ENCODE results near the gene DPP6.

DPP6 gene

DNA sequence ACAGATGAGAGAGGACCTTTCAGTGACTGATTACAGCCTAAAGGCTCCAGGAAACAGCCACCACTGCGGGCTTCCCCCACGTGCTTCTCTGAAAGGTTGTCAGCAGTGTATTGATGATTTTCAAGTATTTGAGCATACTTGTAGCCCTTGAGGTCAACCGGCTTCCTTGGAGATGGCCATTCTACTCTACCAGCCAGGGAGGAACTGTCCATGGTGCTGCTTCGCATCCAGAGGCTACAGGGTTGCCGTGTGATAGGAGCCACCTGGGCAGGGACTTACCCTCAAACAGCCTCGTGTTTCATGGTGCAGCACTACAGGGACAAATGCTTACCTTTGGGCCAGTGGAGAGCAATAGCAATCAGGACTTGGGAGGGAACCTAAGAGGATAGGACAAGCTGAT is 179.5 kb downstream of the DPP6 start:
- DNase-seq (ENCODE audit: low read depth in 2 of 2) = no peak

GRCh38 chr7:154232700-154233099 is 180.5 kb downstream of the DPP6 start:
- DNase-seq (ENCODE audit: low read depth in 2 of 2) = no peak

- DNase-seq (ENCODE audit: low read depth in 2 of 2) = no peak
Observed at GRCh38 chr7:154241988-154242387, 189.8 kb downstream of the DPP6 start.

DNA sequence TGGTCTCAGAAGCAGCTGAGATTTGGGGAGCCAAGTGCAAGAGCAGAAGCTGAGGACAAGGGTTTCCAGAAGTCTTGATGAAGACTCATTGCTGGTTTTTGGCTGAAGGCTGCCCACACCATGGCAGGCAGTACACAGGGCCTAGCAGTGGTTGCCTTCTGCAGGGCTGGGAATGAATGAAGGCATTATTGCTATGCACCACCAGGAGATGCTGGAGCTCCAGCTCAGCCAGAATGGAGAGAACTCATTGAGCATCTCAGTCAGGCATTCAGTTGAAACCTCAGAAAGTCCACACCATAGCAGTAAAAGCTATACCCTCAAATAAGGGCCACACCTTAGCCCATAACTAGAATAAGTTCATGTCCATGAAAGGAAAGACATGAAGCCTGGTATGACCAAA is 190.5 kb downstream of the DPP6 start:
- no peak for DNase-seq (ENCODE audit: low read depth in 2 of 2)

DNA sequence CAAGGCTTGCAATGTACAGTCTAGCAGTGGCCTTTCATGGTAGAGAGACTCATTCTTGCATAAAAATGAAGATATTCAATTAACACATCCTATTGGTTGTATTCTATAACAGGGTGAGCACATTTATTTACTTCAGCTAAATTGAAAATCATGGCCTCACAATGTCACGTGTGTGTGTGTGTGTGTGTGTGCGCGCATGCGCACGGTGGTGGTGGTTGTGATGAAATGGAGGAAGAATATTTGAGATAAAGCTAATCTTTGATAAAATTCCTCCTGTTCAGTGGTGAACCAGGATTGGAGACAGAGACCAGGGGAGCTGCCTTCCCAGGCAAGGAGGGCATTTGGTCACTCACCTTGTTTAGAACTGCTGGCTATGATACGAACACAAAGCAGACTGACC is 199.8 kb downstream of the DPP6 start:
- no peak for DNase-seq (ENCODE audit: low read depth in 2 of 2)

DNA sequence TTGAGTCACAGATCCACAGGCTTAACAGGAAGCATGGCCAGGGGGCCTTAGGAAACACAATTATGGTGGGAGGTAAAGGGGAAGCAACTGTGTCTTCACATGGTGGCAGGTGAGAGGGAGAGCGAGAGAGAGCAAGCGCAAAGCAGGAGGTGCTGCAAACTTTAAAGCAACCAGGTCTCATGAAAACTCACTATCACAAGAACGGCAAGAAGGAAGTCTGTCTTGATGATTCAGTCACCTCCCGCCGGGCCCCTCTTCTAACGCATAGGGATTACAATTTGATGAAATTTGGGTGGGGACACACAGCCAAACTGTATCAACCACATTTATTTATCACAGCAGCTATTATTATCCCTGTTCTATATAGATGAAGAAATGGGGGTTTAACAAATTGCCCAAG is 201.6 kb downstream of the DPP6 start:
- DNase-seq (ENCODE audit: low read depth in 2 of 2) = no peak

GRCh38 chr7:154255324-154255723 is 203.1 kb downstream of the DPP6 start:
- DNase-seq (ENCODE audit: low read depth in 2 of 2) = no peak

DNA sequence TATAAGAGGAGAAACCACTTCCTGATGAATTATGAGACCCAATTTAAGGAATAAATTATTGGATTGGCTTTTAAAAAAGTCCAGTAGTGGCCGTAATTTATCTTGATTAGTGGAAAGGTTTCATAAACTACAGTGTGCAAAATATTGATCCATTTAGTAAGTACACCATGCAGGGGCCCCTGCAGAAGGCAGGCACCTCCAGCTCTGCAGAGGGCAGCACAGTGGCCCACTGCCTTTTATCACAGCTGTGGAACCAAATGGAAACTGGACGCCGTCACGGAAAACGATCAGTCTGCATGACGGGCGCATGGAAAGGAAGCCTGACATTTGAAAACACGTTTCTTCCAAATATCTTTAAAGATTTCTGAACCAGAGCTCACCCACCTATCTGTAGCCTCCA is 204.0 kb downstream of the DPP6 start:
- no peak for DNase-seq (ENCODE audit: low read depth in 2 of 2)

DNA sequence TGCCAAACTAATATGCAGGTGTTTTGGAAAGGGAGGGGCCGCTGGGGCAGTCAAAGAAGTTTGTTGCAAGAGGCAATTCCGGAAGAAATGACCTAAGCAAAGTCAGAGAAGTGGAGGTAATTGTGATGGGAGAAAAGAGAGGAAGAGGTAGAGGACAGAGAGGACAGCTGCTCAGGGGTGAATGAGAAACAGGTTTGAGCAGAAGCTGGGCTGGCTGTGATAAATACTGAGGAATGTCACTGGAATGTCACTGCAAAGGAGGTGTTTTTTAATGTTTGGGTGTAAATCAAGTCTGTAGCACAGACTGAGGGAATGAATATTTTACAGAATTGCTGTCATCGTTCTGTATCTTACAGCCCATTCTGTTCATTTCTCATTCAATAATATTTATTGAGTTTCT is 207.2 kb downstream of the DPP6 start:
- DNase-seq (ENCODE audit: low read depth in 2 of 2) = no peak

GRCh38 chr7:154287356-154287755 is 235.2 kb downstream of the DPP6 start:
- no peak for DNase-seq (ENCODE audit: low read depth in 2 of 2)

GRCh38 chr7:154289119-154289518 is 236.9 kb downstream of the DPP6 start:
- DNase-seq (ENCODE audit: low read depth in 2 of 2) = no peak

DNA sequence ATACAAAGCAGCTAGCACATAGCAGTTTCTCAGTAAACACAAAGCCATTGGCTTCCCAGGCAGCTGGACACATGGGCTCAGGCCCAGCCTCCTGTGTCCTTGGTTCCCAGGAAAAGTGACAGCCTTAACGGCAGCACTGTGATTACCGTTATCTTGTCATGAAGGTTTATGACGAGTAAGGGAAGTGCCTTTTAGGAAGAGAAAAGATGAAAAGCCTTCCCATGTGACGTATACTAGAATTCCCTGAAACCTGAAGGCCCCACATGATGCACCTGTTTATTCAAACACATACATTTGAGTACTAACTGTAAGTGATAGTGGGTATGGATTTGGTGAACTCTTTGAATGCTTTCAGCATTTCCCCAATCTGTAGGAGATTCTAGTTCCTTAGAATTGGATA is 244.2 kb downstream of the DPP6 start:
- no peak for DNase-seq (ENCODE audit: low read depth in 2 of 2)

- no peak for DNase-seq (ENCODE audit: low read depth in 2 of 2)
Observed at GRCh38 chr7:154299736-154300135, 247.5 kb downstream of the DPP6 start.

GRCh38 chr7:154302380-154302779 is 250.2 kb downstream of the DPP6 start:
- DNase-seq (ENCODE audit: low read depth in 2 of 2) = no peak

- DNase-seq (ENCODE audit: low read depth in 2 of 2) = no peak
Observed at GRCh38 chr7:154304231-154304630, 252.0 kb downstream of the DPP6 start.

GRCh38 chr7:154304740-154305700 is 252.8 kb downstream of the DPP6 start:
- no peak for DNase-seq (ENCODE audit: low read depth in 2 of 2)

DNA sequence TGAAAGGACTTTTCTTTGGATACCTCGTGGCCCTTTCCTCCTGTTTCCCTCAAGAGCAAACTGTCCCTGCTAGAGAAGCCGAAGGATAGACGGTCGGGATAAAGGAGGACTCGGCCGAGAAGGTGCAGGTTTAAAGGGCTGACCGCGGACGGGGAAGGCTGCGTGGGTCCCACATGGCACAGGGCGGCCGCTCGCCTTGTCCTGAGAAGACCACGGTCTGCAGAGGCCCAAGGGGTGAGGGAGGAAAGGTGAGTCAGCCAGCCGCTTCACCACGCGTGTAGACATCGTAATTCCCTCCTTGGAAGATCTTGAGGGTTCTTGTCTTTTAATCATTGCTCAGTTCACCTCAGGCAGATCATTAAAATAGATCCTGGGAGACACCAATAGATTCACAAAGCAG is 253.8 kb downstream of the DPP6 start:
- no peak for DNase-seq (ENCODE audit: low read depth in 2 of 2)

DNA sequence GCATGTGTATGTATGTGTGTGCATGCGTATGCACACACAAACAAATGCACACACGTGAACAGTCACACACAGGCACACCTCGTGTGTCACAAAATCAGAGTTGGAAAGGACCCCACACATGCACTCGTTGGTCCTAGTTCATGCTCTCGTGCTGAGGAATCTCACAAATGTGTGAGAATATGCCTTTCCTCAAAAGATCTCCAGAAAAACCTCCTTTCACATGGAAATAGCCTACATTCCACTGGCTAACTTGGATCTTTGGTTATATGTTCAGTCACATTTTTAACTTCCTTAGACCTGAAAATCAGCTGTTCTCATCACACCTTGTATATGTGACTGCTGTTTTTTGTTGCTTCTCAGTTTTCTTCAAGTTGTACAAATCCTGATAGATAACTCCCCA is 256.7 kb downstream of the DPP6 start:
- no peak for DNase-seq (ENCODE audit: low read depth in 2 of 2)

GRCh38 chr7:154310114-154310513 is 257.9 kb downstream of the DPP6 start:
- no peak for DNase-seq (ENCODE audit: low read depth in 2 of 2)

- no peak for DNase-seq (ENCODE audit: low read depth in 2 of 2)
Observed at GRCh38 chr7:154324196-154324595, 272.0 kb downstream of the DPP6 start.

DNA sequence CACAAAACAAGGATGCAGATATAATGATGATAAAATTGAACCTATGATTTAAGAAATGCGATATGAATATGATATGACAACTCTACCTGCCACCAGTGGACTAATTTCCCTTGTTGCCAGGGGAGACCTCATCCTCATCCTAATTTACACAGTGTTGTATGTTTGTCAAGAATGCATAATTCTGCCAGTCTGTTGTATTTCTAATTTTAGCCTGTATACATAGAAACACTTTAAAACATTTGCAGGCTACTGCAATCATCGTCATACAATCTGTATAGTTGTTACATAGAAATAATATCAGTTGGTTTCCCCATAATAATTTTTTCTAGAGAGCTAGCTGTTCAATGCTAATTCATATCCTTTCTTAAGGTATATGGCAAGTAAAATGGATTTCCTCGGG is 274.2 kb downstream of the DPP6 start:
- DNase-seq (ENCODE audit: low read depth in 2 of 2) = no peak

GRCh38 chr7:154330318-154330717 is 278.1 kb downstream of the DPP6 start:
- no peak for DNase-seq (ENCODE audit: low read depth in 2 of 2)

- DNase-seq (ENCODE audit: low read depth in 2 of 2) = no peak
Observed at GRCh38 chr7:154332811-154333580, 280.8 kb downstream of the DPP6 start.
